CD4-positive, alpha-beta T cell treated with Interleukin-4 for 4 hours (primary cell): ENCODE data around the gene SMARCD3.

ENCODE experiments used
- DNase-seq: peaks from one replicate; pipeline ENCODE4 v3.0.0-alpha.2; 2020

SMARCD3 gene

DNA sequence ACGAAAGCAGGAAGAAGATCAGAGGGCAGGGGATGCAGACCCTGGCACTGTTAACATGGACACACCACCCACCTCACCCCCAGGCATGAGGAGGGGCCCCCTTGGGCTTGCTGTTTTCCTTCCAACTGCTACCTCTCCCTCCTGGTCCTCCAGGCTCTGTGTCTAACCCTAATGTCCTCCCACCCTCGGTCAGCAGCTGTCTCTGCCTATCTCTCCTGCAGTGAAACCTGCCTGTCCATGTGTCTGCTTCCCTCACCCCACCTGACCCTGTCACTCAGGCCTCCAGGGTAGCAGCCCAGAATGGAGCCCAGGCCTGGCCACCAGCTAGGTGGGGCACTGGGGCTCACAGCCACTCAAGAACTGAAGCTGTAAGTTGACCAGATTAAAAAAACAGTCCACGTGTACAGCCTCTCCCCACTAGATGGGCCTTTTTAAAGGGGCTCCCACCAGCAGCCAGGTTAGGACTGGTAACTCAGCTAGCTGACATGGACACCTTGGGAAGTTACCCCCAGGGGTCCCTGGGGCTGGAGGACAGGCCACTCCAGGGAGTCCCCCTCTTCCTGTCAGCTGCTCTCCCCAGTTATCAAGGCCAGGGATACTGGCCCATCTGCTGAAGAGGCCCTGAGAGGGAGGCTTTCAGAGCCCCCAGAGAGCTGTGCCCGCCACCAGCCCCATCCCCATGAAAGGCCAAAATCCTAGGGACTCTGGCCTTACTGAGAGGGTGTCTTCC lies 1.5 kb downstream of the SMARCD3 start:
- DNase-seq: no peak

DNA sequence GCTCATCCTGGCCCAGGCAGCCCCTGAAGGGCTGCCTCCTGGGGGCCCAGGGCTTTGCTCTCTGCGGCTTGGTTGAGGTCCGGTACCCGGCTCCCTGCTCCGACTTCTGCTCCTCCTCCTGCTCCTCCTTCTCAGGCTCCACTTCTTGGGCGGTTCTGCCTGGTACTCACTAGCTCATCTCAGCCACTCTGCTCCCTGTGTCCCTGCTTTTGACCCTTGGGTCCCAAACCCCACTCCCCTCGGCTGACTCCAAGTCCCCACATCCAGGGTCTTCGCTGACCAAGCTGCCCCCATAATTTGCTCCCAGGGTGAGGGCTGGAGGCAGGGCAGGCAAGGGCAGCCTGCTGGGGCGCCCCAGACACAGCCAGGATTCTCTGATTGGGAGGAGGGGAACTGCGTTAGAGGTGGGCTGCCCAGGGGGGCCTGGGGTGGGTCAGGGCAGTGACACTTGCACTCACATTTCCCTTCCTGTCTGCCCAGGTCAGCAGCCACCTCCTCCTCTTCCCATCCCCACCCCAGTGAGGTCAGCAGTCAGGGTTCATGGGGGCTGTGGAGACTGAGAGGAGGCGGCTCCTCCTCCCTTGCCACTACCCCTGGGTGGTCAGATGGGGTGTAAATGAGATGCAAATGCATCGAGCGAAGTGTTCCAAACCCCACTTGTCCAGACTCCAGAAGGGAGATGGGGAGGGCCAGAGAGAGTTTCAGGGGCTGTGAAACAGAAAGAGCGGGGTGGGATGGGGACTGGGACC lies 2.2 kb downstream of the SMARCD3 start:
- no peak for DNase-seq

DNA sequence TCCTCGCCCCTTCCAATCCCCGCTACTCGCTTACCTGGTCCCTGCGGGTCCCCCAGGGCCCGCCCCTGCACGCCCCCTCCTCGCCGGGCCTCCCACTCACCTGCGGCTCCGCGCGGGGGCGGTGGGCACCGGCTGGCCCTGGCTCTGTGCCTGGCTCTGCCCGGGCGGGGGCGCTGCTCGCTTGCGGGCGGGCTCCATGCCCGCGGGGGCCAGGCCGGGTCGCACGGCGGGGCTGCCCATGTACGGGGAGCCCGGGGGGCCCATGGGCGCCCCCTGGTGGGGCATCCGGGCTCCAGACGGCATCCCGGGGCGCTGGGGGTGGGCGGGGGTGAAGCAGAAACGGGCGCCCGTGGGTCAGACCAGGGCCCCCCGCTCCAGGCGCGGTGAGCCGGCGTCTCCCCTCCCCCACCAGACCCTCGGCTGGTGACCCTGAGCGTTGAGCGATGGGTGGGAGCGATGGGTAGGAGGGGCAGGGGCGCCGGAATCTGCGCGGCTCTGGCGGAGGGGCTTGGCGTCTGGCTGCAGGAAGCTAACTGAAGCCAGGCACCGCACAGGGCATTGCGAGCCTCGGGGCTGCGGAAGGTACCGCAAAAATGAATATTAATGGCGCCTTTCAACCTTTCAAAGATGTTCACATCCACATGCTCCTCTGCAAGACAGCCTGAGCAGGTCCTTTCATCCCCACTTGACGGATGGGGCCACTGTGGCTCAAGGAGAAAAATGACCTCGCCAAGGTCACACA lies 3.0 kb downstream of the SMARCD3 start:
- DNase-seq: peak; percentile 39

DNA sequence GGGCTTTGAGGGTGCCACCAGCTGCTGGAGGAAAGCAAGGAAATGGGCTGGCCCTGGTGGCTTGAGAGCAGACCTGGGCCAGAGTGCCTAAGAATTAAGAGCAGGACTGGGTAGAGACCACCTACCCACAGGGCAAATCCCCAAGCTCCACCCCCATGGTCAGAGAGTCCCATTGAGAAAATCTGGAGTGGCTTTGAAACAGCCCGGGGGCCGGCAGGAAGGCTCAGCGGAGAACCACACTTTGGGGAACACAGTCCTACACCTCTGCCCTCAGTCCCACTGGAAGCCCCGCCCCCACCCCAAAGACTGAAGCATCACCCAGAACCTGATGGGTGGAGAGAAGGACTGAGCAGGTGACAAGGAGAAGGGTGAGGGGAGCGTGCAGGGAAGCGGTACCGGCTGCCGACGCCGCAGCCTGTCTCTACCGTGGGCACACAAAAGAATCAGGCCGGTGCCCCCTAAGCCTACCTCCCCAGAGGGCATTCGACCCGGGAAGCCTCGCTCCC lies 3.6 kb downstream of the SMARCD3 start:
- no peak for DNase-seq

DNA sequence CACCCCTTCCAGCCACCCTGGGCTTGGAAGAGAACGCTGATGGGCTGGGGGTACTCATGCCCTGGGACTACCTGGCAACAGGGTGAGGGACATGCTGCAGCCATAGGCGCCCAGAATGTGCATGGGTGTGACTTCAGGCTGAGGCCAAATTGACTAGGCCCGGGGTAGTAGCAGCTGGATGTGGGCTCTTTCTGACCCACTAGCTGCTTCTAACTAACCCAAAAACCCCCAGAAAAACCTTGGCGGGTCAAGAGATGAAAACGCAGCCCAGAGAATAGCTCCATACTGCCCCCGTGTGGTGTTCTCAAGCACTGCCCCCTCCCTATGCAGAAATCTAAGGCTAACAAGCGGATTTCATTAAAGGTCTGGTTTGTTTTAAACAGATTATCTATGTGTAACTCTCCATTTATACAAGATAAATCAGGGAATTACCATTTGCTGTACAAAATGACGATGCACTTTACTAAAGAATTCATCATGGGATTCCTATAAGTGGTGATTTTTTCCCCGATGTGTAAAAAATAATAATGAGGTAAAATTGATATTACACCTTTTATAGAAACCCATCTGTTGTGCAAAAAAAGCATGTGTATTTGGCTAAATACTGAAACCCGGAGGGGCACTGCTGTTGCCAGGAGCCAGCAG lies 4.2 kb downstream of the SMARCD3 start:
- DNase-seq: peak; percentile 58

DNA sequence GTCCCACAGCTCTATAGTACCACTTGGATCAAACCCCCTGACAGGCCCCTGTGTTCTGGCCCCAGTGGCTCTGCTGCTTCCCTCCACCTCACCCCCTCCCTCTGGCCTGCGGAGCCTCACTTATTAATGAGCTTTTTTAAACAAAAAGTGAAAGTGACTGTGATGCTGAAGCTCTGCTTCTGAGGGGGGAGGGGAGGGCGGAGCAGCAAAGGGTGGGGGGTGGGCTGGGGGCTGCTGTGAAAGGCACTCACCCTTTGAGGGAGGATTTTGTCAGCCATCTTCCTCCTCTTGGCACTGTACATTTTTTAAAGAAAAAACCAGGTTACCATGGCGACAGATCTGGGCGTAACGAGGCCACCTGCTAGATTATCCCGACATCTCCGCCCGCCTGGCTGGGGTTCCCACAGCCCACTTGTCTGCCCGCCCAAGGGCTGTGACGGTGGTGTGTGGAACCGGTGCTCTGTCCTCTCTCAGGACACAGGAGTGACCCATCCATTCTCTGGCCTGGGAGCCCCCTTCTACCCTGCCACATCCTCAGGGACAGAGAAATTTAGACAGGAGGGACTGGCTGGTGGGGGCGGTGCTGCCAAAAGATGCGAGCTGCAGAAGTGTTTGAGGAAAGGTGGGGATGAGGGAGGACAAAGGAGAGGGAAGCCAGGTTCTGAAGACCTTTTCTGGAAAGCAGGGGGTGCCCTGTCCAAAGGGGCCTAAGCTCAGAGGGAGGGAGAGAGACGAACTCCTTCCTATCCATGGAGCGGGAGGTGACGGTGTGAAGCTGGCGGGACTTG lies 4.9 kb downstream of the SMARCD3 start:
- DNase-seq: peak; percentile 65

DNA sequence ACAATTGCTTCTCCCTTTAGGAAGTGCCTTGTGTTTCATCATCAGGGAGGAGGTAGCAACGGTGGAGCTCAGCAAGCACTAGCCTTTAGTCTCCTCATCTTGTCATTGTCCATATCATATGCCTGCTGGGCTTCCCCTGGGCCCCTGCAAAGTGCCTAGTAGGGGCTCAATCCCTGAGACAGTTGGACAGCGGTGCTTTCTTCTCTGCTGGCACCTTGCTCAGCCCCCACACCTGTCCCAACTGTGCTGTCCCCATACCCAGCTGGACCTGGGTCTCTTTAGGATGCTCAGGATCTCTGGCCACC lies 5.5 kb downstream of the SMARCD3 start:
- DNase-seq: no peak

DNA sequence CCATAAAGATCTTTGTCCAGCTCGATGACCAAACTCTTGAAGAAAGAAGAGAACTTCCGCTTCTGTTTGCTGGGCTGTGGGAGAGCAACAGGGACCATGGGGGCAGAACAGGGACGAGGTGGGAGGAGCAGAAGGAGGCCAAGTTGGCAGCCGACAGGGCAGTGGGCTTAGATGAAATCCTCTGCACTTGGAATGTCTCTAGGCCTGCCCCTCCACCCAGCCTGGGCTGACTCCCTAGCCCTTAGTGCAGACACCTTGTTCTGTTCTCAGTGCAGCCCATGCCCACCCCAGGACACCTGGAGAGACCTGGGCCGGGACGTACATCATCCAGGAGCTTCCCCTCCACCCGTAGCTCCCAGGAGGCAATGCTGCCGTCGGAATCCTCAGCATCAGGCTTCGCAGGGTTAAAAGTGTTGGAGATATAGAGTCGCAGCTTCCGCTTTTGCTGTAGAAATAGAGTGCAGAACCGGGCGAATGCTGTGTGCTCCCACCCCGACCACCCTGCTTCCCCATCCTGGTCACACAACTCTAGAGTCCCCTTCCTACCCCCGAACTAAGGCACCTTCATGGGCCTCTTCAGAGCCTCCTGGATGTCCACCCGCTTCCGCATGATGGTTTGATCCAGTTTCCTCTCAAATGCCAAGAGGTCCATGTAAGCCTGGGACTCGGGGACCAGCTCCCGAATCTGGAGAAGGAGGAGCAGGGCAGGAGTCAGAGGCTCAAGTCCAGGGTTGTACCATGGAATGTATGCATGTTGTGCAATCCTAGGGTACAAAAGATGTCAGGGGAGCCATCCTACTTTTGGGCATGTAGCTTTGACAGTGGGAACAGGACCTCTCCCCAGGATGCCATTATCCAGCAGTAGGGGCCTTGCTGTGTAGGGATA lies 6.1 kb downstream of the SMARCD3 start:
- DNase-seq: no peak

DNA sequence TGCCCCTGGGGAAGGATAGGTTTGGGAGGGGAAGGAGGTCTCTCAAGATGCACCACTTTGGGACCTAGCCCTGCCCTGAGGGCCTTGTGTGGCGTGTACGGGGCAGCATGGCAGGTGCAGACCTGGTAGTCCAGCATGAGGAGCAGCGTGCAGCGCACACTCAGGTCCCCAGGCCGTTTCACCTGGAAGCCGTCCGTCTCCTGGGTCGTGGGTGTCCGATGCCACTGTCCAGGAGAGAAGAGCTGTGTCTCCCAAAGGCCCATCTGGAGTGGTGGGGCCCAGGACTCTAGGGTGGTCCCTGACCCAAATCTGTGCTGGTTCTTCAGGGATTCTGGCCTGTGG lies 6.8 kb downstream of the SMARCD3 start:
- no peak for DNase-seq

DNA sequence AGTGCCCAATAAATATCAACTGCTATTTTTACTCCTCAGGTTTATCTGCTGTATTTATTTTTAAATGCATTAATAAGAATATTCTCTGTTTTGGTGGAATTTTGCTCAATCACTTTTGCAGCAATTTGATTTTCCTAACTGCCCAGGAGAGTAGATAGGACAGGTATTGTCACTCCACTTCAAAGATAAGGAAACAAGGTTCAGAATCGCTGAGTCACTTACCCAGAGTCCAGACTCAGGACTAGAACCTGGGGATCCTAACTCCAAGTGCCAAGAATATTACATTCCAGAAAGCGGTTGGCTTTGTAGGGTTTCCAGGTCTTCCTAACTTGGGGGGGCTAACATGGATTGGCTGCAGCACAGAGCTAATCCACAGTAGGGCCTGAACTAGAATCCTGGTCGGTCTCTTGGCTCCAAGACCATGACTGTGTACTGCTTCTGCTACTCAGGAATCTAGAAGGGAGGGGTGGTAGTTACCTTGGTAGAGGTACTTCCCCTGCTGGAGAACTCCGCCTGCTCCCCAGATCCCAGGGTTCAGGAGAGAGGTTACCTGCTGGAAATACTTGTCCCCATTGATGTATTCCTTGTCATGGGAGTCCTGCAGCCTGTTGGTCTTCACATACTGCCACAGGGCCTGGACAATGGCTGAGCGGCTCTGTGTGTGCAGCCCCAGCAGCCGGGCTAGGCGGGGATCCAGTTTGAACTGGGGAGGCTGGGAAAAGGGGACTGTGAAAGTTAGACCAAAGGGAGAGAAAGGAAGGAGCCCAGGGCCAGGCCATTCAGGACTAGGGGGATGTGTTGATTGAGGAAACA lies 7.3 kb downstream of the SMARCD3 start:
- DNase-seq: no peak

DNA sequence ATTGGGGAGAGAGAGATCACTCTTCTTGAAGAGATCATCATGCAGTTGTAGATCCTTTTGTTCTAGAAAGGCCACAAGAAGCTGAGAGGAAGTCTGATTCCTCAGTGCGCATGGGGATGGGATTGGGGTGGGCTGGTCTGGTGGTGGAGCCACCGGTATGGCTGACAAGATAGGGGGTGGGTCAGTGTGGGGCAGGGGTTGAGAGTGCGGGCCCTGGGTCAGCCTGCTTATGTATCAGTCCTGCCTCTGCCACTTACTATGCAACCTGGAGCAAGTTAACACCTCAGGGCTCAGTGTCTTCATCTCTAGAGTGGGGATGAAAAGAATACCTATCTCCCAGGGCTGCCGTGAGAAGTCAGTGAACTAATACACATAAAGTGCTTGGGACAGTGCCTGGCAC lies 8.0 kb downstream of the SMARCD3 start:
- DNase-seq: no peak

DNA sequence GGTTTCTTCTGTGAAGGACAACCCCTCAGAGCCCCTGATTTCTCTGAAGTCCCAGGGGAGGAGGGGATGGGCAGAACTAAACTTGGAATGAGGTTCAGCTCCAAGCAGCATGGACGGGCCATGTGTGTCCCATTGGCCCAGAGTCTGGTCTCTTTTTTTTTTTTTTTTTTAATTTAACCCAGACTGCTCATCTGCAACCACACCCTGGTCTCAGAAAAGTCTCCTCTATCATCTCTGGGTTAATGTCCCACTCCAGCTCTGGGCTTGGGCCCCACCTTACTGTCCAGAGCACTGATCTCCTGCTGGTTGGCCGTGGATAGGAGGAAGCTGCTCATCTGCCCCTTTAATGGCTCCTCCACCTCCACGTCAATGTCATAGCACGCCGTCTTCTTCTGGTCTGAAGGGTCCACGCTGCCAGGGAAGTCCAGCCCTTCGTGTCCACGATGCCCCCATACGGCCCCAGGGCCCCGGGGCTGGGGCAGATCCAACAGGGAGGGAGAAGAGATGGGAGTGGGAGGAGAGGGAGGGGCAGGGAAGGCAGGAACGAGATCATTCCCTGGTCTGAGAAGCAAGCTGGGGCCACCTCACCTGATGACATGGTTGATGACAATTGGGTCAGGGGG lies 8.5 kb downstream of the SMARCD3 start:
- DNase-seq: no peak

DNA sequence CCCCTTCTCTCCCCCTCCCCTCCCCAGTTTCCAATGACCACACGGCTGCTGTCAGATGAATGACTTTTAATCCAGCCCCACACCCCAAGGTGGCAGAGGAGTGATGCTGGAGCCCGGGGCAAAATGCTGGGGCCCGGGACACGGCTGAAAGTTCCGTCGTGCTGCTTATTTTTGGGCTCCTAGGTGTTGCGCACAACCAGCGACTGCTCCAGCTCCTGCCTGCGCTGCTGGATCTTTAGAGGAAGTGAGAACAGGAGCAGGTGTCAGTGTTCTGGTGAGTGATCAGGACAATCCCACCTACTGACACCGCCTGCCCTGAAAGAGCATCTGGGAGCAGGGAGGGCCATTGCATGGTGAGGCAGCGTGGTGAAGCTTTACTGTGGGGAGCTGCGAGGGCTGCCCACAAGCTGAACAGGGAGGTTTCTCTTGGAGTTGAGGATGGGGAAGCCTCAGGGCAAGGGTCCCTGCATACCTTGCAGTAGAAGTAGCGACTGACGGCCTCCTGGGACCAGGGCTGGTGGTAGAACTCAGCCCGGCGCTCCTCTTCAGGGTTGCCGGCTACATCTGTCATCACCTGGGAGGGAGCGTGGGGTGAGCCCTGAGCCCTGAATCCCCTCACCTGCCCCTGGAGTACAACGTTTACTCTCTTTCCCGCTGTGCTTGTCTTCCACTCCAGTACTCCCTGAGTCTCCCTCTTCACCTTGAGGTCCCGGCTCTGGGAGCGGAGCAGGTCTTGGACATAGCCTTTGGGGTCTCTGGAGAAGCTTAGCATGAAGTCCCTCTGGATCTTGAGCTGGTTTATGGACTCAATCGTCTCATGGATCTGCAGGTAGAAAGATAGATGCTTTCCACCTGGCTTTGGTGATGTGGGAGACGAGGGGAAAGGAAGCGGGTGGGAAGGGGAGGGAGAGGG lies 9.3 kb downstream of the SMARCD3 start:
- no peak for DNase-seq

DNA sequence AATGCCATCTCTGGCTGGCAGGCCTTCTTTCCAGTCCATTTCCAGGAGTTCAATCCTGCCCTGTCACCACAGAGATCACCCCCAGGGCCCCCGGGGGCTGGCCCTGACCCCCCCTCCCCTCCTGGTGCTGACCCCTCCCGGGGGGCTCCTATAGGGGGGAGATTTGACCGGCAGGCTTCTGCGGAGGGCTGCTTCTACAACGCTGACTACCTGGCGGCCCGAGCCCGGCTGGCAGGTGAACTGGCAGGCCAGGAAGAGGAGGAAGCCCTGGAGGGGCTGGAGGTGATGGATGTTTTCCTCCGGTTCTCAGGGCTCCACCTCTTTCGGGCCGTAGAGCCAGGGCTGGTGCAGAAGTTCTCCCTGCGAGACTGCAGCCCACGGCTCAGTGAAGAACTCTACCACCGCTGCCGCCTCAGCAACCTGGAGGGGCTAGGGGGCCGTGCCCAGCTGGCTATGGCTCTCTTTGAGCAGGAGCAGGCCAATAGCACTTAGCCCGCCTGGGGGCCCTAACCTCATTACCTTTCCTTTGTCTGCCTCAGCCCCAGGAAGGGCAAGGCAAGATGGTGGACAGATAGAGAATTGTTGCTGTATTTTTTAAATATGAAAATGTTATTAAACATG lies 10.2 kb downstream of the SMARCD3 start:
- no peak for DNase-seq

DNA sequence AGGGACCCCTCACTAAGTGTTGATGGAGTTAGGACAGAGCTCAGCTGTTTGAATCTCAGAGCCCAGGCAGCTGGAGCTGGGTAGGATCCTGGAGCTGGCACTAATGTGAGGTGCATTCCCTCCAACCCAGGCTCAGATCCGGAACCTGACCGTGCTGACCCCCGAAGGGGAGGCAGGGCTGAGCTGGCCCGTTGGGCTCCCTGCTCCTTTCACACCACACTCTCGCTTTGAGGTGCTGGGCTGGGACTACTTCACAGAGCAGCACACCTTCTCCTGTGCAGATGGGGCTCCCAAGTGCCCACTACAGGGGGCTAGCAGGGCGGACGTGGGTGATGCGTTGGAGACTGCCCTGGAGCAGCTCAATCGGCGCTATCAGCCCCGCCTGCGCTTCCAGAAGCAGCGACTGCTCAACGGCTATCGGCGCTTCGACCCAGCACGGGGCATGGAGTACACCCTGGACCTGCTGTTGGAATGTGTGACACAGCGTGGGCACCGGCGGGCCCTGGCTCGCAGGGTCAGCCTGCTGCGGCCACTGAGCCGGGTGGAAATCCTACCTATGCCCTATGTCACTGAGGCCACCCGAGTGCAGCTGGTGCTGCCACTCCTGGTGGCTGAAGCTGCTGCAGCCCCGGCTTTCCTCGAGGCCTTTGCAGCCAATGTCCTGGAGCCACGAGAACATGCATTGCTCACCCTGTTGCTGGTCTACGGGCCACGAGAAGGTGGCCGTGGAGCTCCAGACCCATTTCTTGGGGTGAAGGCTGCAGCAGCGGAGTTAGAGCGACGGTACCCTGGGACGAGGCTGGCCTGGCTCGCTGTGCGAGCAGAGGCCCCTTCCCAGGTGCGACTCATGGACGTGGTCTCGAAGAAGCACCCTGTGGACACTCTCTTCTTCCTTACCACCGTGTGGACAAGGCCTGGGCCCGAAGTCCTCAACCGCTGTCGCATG lies 11.0 kb downstream of the SMARCD3 start:
- DNase-seq: no peak

DNA sequence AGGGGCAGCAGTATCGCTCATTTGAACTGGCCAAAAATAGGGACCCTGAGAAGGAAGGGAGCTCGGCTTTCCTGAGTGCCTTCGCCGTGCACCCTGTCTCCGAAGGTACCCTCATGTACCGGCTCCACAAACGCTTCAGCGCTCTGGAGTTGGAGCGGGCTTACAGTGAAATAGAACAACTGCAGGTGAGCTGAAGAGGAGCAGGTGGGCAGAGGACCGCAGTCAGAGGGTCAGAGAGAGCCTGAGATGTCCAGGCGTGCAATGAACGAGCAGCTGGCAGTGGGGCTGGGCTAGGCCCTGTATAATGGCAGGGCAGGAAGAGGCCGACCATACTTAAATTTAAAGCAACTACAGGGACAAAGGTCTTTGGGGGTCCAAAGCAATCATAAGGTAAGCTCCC lies 12.1 kb downstream of the SMARCD3 start:
- DNase-seq: no peak

DNA sequence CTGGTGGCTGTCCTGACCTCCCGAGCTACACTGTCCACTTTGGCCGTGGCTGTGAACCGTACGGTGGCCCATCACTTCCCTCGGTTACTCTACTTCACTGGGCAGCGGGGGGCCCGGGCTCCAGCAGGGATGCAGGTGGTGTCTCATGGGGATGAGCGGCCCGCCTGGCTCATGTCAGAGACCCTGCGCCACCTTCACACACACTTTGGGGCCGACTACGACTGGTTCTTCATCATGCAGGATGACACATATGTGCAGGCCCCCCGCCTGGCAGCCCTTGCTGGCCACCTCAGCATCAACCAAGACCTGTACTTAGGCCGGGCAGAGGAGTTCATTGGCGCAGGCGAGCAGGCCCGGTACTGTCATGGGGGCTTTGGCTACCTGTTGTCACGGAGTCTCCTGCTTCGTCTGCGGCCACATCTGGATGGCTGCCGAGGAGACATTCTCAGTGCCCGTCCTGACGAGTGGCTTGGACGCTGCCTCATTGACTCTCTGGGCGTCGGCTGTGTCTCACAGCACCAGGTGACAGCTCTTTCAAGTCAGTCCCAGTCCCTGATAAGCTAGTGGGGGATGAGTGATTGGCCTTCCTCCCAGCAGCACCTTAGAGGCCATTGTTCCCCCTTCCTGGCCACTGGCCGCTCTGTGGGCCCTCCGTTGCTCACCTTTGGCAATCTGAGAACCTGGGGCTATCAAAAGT lies 13.3 kb downstream of the SMARCD3 start:
- DNase-seq: no peak
